Activated naive CD4-positive, alpha-beta T cell treated with anti-CD3 and anti-CD28 coated beads, Interleukin-2, amount 10 ng/mL, durations not matched to agents 5 hours and 36 hours (primary cell): ENCODE data around the gene LARP1. TPM values are rescaled to one million over a fixed set of nuclear protein-coding genes. Genes with fewer than 3 reads are reported as not detected.

Experiments
- microRNA-seq: library from miRNA; unstranded; fragments of <30 nt; microRNA quantifications from one replicate; pipeline ENCODE4 v1.2.0, GENCODE V29; 2022; ENCODE audit warnings: borderline microRNAs expressed, borderline replicate concordance
- total RNA-seq, 2 experiments: library from RNA; stranded (reverse); gene quantifications; one replicate each; pipeline ENCODE4 v1.2.3, GENCODE V29; 2021

Gene LARP1
- 100 to 1,000 TPM; 190 to 196 TPM for total RNA-seq

GRCh38 chr5:154755361-154756008, at the start of gene LARP1:
Gene LARP1 (plus strand): TSS chr5:154755377. CDS start chr5:154755758, 381 bp downstream.

GRCh38 chr5:154850255-154851062, 95.3 kb downstream of the LARP1 start, which contains the start of gene FAXDC2:
Gene FAXDC2 (minus strand): TSS chr5:154850603. CDS start chr5:154838178, 12,425 bp downstream.

GRCh38 chr5:154858297-154858971, 103.3 kb downstream of the LARP1 start, which contains the start of gene CNOT8:
Gene CNOT8 (plus strand): TSS chr5:154858627. CDS start chr5:154863279, 4,652 bp downstream.

Small RNA genes lying within 50 kb of the gene (microRNA-seq; reads per million reads assigned to microRNA genes)
- gene MIR378H, result not detected

Other genes starting within 250 kb of the LARP1 start
- not detected for gene FAXDC2, start 95.2 kb downstream of the LARP1 start, total RNA-seq
- gene CNOT8, start 103.2 kb downstream of the LARP1 start, total RNA-seq, result 10 to 100 TPM; 88.6 to 95.1 TPM
- 10 to 100 TPM; 13.2 to 14.5 TPM for gene GEMIN5, start 182.8 kb downstream of the LARP1 start, total RNA-seq
- gene MRPL22, start 185.7 kb downstream of the LARP1 start, total RNA-seq, result 10 to 100 TPM; 42.0 to 42.9 TPM